HG03045 (cell line): ENCODE measurements around the gene IPO9.
"Not testable (repeated sequence)": the region's sequence is repeated elsewhere in the genome, so short reads cannot be mapped to it uniquely, and the experiment has no call there.

ENCODE experiments used
- ATAC-seq: cut with Tn5 transposase; IDR thresholded peaks from one replicate; pipeline ENCODE4 v1.9.1; 2021; ENCODE audit warnings: mild to moderate bottlenecking, moderate library complexity; ENCODE audit not compliant: unreplicated experiment

Gene IPO9

GRCh38 chr1:201900476-201900875 is 71.5 kb downstream of the IPO9 start:
- ATAC-seq, result no peak

DNA sequence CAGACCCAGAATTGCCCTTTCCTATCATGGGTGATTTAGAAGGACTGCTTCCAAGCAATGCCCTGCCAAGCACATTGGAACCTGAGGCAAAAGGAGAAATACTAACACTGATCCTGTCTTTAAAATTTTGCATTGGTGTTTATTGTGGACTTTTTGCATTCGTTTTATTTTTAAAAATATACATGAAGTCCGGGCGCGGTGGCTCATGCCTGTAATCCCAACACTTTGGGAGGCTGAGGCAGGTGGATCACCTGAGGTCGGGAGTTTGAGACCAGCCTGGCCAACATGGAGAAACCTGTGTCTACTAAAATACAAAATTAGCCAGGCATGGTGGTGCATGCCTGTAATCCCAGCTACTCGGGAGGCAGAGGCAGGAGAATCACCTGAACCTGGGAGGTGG is 72.1 kb downstream of the IPO9 start:
- not testable (repeated sequence) for ATAC-seq

DNA sequence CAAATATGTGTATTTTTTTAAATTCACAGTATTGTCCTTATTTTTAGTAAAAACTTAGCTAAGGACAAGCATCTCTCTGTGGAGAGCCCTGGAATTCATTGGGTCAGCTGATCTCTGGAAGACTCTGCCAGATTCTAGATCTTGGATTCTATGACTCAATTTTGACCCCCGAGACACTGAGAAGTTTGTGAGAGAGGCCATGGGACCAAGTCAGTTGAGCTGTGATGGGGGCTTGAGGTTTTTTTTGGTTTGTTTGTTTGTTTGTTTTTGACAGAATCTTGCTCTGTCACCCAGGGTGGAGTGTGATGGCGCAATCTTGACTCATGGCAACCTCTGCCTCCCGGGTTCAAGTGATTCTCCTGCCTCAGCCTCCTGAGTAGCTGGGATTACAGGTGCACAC is 73.2 kb downstream of the IPO9 start:
- ATAC-seq, result no peak

DNA sequence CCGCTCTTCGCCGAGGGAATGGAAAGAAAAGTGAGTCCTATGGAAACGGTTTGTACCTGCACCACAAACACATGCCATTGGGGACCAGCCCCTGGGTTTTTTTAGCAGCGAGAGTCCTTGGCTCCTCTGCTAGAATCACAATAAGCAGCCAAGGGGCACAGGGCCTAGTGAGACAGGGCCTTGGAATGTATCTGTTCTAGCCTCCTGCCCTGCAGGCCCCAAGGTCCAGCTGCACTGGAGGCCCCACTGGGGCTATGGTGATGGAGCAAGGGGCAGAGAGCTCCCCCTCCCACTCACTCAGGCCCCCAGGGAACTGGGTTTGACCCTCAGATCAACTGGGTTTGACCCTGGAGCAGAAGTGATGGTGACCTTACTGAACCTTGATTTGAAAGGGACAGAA is 74.2 kb downstream of the IPO9 start:
- ATAC-seq, result no peak

DNA sequence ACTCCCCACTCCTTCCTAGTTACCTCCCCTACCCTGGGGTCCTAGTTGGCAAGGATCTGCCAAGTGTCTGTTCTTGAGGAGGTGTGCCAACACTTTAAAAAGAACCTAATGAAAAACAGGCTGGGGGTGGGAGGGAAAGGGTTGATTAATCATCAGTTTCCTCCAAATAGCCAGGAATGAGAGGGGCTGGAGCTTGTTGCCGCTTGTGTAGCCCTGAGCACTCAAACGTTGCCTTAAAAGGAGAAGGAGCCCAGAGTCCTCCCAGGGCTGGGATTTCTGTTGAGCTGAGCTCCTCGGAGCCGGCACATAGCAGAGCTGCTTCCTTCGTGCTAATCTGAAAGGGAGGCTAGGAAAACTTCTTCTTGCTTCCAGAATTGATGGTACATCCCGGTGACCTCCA is 75.6 kb downstream of the IPO9 start:
- ATAC-seq, result no peak

- no peak for ATAC-seq
Observed at GRCh38 chr1:201905234-201905890, 76.4 kb downstream of the IPO9 start.

- no peak for ATAC-seq
Observed at GRCh38 chr1:201906336-201906735, 77.4 kb downstream of the IPO9 start.

- no peak for ATAC-seq
Observed at GRCh38 chr1:201907621-201908020, 78.7 kb downstream of the IPO9 start.

DNA sequence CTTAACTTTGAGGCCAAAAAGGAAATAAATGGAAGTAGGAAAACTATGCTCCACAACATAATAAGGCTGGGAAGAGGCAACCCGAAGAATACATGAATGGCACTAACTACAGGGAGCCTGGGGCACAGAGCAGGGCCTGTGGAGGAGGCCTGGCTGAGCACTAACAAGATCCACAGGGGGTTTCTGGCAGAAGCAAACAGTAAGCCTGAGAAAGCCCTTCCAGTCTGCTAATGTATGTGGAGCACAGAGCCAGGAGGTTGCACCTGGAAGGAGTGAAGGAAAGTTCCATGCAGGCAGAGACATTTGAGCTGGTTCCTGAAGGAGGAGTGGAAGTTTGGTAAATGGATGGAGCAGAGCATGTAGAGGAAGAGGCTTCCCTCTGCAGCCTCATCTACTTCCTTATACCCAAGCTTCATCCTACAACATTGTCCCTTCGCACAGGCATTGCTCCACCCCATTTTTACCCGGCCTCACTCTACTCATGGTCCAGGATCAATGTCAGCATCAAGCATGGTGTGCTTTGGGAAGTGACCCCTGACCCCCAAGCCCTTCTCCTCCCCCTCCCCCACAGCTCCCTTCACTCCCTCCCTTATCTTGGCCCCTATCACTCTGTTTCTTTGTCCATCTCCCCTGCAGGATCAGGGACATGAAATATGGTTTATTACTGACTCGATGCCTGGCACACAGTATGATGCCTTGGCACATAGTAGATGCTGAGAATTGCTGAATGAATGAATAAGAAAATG is 83.0 kb downstream of the IPO9 start:
- ATAC-seq, result no peak

- no peak for ATAC-seq
Observed at GRCh38 chr1:201912832-201913231, 83.9 kb downstream of the IPO9 start.

DNA sequence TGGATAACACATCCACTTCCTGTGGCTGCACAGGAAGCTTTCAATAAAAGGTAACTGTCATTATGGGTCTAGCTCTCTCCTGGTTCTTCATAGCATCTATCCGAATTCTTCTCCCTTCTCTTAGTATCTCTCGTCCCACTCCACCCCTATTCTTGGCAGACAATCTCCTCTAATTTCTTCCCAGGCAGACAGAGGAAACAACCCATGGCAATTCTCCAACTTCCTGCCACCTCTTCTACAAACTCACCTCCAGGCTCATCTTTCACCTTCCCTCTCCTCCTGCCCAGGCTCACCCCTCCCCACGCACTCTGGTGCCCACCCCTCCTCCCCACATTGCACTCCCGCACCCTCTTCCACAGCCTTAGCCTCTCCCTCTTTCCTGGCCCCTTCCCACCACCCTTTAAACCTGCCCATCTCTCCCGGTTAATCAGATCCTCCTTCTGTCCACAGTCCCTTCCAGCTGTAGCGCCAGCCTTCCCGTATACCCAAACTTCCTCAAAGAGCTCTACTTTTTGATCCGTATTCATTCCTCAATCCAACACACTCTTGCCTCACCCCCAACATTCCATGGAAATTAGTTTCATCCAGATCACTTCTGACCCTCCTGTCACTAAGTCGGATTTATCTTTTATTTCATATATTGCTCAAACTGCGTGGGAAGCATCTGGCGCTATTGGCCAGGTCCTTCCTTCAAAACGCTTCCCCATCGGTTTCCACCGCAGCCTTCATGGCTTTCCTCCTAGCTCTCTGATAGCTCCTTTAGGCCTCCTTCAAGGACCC is 85.7 kb downstream of the IPO9 start:
- no peak for ATAC-seq

DNA sequence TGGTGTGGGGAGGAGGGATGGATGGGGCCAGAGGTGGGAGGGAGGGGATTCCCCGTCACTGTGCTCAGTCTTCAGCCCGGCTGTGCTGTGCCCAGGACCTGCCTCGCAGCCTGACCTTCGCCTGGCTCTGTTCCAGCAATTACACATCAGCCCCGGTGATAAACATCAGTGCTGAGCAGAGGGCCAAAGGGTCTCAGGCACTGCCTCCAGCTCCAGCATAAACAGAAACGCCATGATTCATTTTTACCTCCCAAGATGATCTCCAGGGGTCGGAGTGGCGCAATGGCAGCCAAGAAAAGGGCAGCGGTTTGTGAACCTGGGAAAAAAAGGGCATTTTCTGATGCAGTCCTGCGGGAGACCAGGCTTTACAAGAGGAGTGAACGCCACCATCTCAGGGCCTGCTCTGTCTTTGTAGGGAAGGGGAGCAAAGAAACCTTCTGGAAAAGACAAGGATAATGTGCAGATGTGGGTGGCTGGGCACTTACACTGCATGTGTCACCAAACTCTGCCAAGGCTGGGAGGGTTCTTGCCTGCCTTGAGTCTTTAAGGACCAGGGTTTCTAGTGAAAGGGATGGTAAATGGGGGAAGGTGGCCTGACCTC is 87.8 kb downstream of the IPO9 start:
- ATAC-seq, result no peak

DNA sequence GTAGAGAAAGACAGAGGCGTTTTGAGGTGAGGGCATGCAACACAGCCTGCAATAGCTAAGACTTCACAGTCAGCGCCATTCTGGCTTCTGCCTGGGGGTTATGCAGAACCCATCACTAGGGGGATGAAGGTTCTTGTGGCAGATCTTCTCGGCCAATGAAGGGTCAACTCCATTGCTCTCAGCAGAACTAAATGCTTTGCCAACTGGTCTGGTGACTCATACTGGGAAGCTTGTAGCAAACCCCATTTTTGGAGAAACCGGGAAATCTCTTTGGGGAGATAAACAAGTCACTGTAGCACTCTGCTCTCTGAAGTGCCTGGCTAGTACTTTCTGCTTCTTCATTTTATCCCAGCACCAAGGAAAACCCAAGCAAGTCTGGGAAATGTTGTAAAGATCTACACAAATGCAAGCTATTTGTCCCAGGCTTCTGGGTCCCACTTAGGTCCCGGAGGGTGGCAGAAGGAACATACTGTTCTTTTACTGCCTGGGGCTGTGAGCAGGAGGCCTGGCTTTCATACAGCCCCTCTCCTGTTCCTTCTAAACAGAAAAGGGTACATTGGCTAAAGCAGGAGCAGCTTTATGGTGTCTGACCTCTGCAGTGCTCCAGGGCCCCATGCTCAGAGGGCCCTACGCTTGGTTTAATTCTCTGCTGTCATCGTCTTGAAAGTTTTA is 88.5 kb downstream of the IPO9 start:
- no peak for ATAC-seq

- no peak for ATAC-seq
Observed at GRCh38 chr1:201918343-201918742, 89.4 kb downstream of the IPO9 start.

DNA sequence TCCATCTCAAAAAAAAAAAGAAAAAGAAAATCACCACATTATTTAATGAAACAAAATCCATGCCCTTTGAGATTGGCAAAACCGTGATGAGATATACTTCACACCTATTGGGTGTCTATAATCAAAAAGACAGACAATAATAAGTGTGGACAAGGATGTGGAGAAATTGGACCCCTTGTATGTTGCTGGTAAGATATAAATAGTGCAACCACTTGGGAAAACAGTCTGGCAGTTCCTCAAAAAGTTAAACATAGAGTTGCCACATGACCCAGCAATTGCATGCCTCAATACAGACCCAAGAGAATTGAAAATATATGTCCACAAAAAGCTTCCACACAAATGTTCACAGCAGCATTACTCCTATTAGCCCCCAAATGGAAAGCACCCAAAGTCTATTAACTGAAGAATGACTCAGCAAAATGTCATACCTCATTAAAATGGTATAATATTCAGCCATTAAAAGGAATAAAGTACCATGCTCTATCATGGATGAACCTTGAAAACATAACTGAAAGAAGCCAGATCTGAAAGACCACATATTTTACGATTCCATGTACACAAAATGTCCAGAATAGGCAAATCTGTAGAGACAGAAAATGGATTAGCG is 93.1 kb downstream of the IPO9 start:
- ATAC-seq, result no peak

DNA sequence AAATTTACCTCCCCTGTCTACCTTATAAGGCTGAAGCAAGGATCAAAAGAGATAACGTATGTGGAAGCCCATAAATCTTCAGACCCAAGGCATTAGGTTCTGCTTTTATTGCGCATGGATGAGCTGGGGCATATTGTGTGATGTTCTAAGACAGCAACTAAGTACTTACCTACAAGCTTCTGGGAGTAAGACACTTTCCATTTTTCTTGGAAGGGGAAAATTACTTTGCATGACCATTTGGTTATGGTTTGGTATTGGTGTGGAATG is 96.3 kb downstream of the IPO9 start:
- no peak for ATAC-seq

- no peak for ATAC-seq
Observed at GRCh38 chr1:201925981-201926645, 97.2 kb downstream of the IPO9 start.

- ATAC-seq, result no peak
Observed at GRCh38 chr1:201928266-201928665, 99.3 kb downstream of the IPO9 start.

GRCh38 chr1:201930137-201930536 is 101.2 kb downstream of the IPO9 start:
- no peak for ATAC-seq

- ATAC-seq, result no peak
Observed at GRCh38 chr1:201930803-201931202, 101.8 kb downstream of the IPO9 start.
